Fibroblast of the aortic adventitia (primary cell): ENCODE measurements around the gene UNC5CL. TPM values are rescaled to one million over a fixed set of nuclear protein-coding genes. Genes with fewer than 3 reads are reported as not detected.

Source experiments
- DNase-seq: peaks from one replicate; pipeline ENCODE4 v3.0.0-alpha.2; 2010; ENCODE audit warnings: low read depth
- H3K4me3 ChIP-seq: 2 replicates; pipeline ENCODE4 v1.5.1; 2011; ENCODE audit warnings: low read depth, mild to moderate bottlenecking, control low read depth, low read length, moderate library complexity
- total RNA-seq: library from RNA; depleted of rRNA; stranded (reverse); fragments of >200 nt; gene quantifications from 2 replicates; pipeline ENCODE4 v1.2.3, GENCODE V29; 2012; ENCODE audit warnings: low replicate concordance
- TF ChIP-seq, protein P1 (sequence below): IDR thresholded peaks from 2 replicates; pipeline ENCODE4 v1.5.1; 2011; ENCODE audit warnings: mild to moderate bottlenecking, low read length, control low read depth, inconsistent platforms; ENCODE audit not compliant: insufficient read depth

Gene UNC5CL
- total RNA-seq, 1 donor, result not detected

DNA sequence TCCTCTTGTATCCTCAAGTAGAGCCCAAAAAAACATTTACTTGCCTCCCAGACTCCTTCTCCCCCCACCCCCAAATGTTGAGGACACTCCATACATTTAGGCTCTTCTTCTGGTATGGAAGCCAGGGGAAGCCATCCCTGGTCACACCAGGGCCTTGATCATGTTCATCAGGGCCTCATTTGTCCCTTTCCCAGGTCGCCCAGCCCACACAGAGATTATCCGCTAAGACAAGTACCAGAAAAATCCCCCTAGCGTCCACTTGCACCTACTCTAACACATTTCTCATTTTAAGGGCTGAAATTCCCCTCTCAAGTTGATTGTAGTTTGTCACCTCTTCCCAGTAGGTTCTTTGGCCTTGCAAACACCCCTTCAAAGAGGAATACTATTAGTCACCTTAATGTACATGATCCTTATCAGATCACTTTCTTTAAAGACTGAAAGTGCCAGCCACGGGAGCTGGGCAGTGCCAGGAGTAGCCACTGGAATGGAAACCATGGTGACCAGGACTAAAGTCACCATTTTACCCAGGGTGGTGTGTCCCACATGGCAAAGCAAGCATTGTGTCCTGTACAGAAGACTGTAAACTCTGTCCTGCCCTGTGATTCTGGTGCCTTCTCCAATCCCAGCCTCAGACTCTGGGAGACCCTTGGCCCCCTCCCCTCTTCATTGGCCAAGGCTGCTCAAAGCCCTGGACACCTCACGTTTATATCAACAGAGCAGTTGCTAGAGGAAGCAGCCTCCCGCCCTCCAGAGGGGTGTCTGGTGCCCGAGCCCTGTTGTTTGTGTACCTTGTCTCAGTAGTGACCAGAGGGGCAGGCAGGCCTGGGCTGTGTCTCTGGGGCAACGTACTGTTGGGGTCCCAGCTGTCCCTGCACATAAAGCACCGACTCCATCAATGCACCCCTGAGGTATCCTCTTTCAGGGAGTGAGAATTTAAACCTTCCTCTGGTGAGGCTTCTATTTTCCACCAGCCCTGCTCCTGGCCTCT, 9.0 kb upstream of the UNC5CL start:
- TF ChIP-seq, protein P1, sequence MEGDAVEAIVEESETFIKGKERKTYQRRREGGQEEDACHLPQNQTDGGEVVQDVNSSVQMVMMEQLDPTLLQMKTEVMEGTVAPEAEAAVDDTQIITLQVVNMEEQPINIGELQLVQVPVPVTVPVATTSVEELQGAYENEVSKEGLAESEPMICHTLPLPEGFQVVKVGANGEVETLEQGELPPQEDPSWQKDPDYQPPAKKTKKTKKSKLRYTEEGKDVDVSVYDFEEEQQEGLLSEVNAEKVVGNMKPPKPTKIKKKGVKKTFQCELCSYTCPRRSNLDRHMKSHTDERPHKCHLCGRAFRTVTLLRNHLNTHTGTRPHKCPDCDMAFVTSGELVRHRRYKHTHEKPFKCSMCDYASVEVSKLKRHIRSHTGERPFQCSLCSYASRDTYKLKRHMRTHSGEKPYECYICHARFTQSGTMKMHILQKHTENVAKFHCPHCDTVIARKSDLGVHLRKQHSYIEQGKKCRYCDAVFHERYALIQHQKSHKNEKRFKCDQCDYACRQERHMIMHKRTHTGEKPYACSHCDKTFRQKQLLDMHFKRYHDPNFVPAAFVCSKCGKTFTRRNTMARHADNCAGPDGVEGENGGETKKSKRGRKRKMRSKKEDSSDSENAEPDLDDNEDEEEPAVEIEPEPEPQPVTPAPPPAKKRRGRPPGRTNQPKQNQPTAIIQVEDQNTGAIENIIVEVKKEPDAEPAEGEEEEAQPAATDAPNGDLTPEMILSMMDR, result no peak
- no peak for DNase-seq
- no peak overlapping the region for H3K4me3 ChIP-seq

DNA sequence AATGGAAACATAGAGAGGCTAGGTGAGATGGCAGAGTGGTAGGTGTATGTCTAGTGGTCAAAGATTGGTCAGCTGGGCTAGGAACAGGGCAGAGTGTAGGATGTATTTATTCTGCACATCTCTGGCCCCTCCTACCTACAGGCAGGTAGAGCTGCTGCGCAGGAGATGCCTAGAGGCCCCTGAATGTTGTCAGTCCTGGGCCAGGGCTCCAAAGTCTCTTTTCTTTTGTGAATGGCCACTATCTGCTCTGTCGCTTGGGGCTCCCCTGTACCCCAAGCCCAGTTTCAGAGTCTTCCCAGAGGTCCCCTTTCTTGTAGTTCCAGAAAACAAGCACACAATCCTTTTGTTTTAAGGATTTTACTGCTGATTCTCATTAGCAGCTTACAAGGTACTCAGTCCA, 8.3 kb upstream of the UNC5CL start:
- H3K4me3 ChIP-seq, result no peak overlapping the region
- TF ChIP-seq, protein P1, result no peak
- no peak for DNase-seq

DNA sequence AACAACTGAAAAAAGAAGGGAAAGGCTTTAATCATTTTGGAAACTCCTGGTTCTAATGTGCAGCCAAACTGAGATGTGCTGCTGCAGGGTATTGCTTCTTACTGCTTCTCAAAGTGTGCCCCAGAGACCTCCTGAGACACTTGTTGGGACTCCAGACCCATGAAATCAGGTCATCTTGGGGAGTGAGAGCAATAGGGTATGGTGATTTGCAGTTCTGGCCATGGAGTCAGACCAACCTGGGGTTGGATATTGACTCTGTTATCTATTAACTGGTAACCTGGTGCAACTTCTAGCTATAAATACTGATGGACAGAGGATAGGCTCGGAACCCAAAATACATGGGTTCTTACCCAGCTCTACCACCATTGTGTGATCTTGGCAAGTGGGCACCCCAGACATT, 7.1 kb upstream of the UNC5CL start:
- DNase-seq, result no peak
- no peak overlapping the region for H3K4me3 ChIP-seq
- TF ChIP-seq, protein P1, result no peak

DNA sequence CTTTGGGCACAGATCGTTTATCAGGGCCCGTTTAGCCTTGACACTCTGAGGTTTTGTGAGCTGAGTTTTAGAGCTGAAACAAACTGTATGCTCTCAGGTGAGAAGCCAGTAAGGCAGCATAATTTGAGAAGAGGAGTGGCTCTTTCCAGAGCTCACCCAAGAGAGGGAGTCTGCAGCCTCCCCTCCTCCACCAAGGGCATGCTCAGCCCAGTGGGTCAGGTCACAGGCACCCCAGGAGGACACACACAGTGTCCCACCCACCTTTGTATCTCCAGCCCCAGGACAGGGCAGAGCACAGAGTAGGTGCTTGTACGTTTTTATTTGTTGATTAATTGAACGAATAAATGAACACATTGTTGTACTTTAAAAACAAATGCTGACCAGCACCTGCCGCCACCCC, 6.6 kb upstream of the UNC5CL start:
- TF ChIP-seq, protein P1, result no peak
- no peak for DNase-seq
- no peak overlapping the region for H3K4me3 ChIP-seq

DNA sequence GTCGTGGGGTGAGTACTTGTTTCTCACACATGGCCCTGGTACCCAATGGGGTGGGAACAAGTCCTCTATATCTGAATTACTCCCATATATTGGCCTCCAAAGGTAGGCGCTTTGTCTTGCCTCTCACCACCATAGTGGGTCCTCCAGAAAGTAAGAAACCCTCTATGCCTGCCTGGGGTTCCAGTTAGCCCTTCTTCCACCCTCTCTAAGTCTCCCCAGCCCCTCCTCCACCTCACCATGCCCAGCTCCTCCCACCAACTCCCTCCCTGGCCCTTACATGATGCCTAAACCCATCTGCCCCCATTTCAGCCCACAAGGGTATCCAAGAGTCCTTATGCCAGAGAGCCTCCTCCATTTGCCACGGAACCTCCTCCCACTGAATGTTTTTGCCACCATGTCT, 4.1 kb upstream of the UNC5CL start:
- TF ChIP-seq, protein P1, result no peak
- H3K4me3 ChIP-seq, result no peak overlapping the region
- DNase-seq, result no peak

DNA sequence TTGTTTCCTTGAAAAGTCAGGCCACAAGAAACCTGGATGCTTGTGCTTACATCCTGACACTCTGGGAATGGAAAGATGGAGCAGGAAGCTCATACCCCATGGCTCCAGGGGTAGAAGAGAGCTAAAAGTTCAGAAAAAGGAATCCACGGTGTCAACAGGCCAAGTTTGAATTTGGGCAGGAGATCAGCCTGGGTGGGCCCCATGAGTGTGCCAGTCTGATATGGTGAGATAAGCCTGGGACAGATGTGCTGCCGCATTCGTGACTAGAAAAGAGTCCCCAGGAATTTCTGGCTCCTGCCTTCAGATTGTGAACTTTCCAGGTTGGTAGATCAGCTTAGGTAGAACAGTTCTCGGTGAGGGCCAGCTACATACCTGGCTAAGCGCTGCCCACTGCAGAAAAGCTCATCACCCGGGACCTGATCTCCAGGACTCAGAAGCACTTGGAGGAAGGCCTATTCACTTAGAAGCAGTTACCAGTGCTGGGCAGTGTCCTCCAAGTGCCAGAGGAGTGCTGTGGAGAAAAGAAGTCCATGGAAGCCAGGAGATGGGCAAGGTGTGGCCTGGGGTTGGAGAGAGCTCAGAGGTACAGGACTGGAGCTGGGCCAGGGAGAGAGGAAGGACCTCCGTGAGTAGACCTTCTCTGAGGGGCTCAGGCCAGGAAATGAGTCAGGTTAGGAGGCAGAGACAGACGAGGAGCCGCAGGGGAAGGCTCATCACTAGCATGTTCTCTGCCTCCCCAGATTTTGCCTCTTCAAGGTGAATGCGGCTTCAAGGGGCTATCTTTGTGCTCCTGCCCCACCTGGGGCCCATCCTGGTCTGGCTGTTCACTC, 3.4 kb upstream of the UNC5CL start, which contains the start of gene TSPO2:
TSS of gene TSPO2 (plus strand) at position 242 of the 830 bp plus-strand sequence. CDS start at position 761, 519 bp downstream.
- TF ChIP-seq, protein P1, result no peak
- H3K4me3 ChIP-seq, result no peak within 1 kb of the TSS
- no peak for DNase-seq
